ENCODE data around the gene USH2A.
A peak's percentile ranks its signal among the peaks of the same experiment; 100 is the strongest.

Gene USH2A

DNA sequence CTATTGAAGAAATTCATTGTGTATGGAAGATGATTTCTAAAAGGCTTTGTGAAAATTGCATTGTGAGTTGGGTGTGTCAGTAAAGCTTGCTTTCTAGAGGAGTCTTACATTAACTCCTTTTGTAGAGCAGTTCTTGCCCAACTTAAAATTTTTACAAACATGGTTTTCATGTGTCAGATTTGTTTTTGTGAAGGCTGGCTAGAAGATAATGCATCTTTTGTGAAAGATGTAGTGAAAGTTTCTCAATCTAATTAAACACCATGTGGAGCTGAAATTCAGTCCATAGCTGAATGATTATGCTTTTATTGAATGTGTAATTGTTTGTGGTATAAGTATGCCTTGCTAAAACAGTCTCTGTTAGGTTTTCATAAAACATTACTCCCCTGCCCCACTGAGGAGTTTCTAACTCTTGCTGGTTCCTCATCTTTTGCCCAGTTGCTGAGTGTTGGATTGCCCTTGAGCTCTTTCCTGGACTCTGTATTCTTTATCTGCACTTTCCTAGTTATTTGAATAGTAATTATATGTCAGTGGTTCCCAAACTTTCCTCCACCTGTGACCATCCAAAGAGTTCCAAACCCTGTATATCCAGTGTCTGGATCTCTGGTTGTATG, 818.1 kb downstream of the USH2A start:
- H3K27ac Mint-ChIP-seq: no peak overlapping the region
- DNase-seq (no peak), ATAC-seq (no peak)
- no peaks in the 10 kb centered on the region for H3K27me3 Mint-ChIP-seq
- H3K4me1 Mint-ChIP-seq: no peaks in the 10 kb centered on the region
- H3K4me3 Mint-ChIP-seq: no peak overlapping the region
- H3K9me3 Mint-ChIP-seq: no peaks in the 10 kb centered on the region

DNA sequence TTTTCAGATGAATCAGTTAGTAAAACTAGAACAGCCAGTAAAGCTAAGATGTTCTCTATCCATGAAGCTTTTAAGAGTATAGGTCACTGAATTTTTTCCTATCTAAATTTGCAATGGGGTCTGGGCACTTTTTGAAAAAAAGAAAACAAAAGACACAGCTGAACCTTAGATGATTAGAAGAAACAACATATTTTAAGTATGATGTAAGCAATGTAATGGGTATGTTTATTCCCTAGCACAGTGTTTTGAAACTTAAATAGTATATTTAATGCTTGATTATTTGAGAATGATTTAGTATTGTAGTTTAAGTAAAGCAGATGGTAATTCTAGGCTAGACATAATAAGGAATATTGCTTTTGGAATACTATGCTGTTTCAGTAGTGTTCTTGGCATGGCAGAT, 819.9 kb downstream of the USH2A start:
- no peak for DNase-seq
- no peak overlapping the region for H3K4me3 Mint-ChIP-seq
- H3K27ac Mint-ChIP-seq: no peak overlapping the region
- no peaks in the 10 kb centered on the region for H3K4me1 Mint-ChIP-seq
- no peaks in the 10 kb centered on the region for H3K9me3 Mint-ChIP-seq
- no peak for ATAC-seq
- H3K27me3 Mint-ChIP-seq: no peaks in the 10 kb centered on the region

DNA sequence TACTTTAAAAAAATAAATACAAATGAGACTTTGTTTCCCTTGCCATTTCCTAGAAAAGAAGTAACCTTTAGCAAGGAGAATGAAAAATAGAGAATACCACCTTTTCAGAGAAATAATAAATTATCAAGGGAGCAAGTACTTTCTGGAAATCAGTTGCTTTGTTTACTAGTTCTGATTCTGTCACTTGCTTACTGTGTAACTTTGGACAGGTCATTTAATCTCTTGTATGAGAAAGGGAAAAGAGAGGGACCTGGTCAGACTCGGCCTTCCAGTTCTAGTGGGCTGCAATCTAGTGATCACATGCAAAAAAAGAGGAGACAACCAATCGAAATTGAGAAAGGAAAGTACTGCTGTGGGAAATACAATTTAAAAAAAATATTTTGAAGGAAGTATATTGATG, 822.0 kb downstream of the USH2A start:
- H3K9me3 Mint-ChIP-seq: no peaks in the 10 kb centered on the region
- H3K27ac Mint-ChIP-seq: no peak overlapping the region
- no peaks in the 10 kb centered on the region for H3K4me1 Mint-ChIP-seq
- ATAC-seq (no peak), DNase-seq (no peak)
- H3K4me3 Mint-ChIP-seq: no peak overlapping the region
- H3K27me3 Mint-ChIP-seq: no peaks in the 10 kb centered on the region

DNA sequence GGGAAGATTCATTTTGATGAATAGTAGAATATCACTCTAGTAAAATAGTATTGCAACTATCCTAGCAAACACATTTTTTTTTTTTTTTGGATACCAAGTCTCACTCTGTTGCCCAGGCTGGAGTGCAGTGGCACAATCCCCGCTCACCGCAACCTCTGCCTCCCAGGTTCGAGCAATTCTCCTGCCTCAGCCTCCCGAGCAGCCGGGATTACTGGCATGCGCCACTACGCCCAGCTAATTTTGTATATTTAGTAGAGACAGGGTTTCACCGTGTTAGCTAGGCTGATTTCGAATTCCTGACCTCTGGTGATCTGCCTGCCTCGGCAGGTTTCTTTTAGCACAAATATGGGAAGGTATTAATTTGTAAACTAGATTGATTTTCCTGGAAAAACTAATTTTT, 822.4 kb downstream of the USH2A start:
- Mint-ChIP-seq H3K27ac (no peak overlapping the region), H3K4me1 (no peaks in the 10 kb centered on the region), H3K27me3 (no peaks in the 10 kb centered on the region), H3K4me3 (no peak overlapping the region), H3K9me3 (no peaks in the 10 kb centered on the region)
- no peak for DNase-seq
- no peak for ATAC-seq

DNA sequence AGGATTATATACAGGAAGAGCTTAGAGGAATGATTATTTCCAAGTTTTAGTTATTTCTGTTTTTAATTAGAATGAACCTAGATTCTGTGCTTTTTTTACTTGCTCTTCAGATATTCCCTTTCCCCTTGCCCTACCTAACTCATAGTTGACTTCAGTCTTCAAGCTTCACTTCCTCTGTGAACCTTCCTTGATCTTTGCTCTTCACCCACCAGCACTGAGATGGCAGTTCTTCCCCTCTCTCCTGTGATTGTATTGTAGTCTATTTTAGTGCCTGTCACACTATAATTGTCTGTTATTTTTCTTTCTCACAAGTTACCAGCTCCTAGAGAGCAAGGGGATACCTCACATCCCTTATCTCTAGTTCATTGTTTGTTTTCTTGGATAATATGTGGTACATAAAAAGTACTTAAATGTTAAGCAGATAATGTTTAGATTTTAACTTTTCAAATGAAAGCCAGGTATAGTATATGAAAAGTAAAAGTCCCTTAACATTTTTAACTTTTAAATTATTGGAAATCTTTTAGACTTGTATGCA, 822.9 kb downstream of the USH2A start:
- DNase-seq (no peak), ATAC-seq (no peak)
- Mint-ChIP-seq H3K9me3 (no peaks in the 10 kb centered on the region), H3K4me3 (no peak overlapping the region), H3K4me1 (no peaks in the 10 kb centered on the region), H3K27ac (no peak overlapping the region), H3K27me3 (no peaks in the 10 kb centered on the region)

DNA sequence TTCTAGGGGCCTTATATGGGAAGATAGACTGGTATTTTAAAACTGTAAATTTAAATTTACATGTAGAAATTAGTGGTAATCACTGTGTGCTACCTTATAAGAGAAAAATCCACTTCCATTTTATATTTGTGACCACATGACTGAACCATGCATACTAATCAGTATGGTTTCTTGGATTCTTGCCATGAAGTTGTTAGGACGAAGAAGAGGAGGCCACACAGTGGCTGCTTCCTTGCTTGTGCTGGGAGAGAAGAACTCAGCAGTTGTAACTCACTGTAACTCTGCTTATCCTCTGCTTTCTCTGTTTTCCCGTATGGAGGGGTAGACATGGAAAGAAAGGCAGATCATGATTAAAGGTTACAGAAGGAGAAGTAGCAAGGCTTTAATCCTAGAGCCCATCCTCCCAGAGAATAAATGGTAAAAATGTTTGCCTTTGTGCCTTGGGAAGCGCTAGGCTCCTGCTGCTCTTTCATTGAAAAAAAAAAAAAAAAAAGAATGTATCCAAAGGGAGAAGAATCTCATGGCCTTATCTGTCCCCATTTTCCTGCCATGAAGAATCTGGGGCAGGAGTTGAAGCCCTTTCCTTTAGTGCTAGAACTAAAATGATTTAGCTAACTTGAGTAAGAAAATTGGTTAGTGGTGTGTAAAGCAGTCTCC, 823.7 kb downstream of the USH2A start:
- ATAC-seq: no peak
- Mint-ChIP-seq H3K27ac (no peak overlapping the region), H3K4me3 (no peak overlapping the region), H3K9me3 (no peaks in the 10 kb centered on the region), H3K4me1 (no peaks in the 10 kb centered on the region), H3K27me3 (no peaks in the 10 kb centered on the region)
- no peak for DNase-seq

DNA sequence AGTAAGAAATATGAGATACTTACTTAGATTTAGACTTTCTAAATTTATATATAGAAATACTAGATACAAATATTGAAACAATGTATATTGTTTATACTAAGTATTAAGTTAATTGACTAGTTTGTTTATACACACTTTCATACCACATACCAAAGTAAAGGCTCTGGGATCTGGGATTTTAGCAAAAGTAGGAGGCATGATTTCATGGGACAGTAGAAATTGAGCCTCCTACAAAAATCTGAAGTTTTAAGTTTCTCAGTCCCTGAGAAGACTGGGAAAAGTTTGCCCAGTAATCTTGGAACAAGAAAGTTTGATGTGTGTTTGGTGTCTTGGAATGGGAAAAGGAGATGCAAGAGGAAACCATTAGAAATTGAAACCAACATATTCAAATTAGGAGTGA, 825.3 kb downstream of the USH2A start:
- no peak overlapping the region for H3K27ac Mint-ChIP-seq
- no peaks in the 10 kb centered on the region for H3K4me1 Mint-ChIP-seq
- ATAC-seq (no peak), DNase-seq (no peak)
- no peaks in the 10 kb centered on the region for H3K9me3 Mint-ChIP-seq
- H3K4me3 Mint-ChIP-seq: no peak overlapping the region
- H3K27me3 Mint-ChIP-seq: no peaks in the 10 kb centered on the region

DNA sequence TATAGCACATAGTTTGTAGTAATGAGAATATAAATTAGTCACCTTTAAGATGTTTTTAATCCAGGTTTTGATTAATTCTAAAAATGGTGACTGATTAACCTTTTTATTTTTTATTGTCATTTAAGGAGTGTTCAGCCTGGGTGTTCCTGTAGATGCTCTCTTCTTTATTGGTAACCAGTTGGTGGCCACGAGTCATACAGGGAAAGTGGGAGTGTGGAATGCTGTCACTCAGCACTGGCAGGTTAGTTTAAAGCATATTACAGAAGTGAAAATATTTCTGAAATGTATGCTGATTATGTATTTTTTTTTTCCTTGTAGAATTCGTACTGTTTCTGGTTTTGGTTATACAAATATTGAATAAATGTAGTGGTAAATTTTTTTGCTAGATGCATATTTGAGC, 828.0 kb downstream of the USH2A start:
- Mint-ChIP-seq H3K4me1 (no peaks in the 10 kb centered on the region), H3K27me3 (no peaks in the 10 kb centered on the region), H3K4me3 (no peak overlapping the region), H3K9me3 (peaks cover 4 to 5% of the 10 kb centered on the region in 2 donors), H3K27ac (no peak overlapping the region)
- DNase-seq: no peak
- ATAC-seq: no peak

DNA sequence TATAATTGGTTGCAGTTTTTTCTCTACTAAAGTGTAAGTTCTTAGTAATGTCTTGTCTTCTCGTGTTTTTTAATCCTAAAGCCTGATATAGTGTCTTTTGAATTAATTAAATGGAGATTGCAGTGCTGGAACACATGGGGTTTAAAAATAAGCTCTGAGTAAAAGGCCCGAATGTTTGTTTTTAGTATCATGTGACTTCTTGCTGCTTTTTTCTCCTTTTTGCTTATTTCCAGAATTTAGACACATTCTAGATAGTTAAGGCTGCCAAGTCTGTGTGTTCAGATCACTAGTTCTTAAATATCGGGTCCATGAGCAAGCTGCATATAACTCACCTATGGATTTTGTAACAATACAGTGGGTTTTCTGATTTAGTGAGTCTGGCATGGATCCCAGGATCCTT, 828.6 kb downstream of the USH2A start:
- H3K27me3 Mint-ChIP-seq: no peaks in the 10 kb centered on the region
- ATAC-seq: no peak
- peak overlapping the region in 1 of 2 donors; percentile 9 for H3K27ac Mint-ChIP-seq
- H3K9me3 Mint-ChIP-seq: peaks cover 4 to 7% of the 10 kb centered on the region in 2 donors
- no peak for DNase-seq
- H3K4me1 Mint-ChIP-seq: no peaks in the 10 kb centered on the region
- no peak overlapping the region for H3K4me3 Mint-ChIP-seq

DNA sequence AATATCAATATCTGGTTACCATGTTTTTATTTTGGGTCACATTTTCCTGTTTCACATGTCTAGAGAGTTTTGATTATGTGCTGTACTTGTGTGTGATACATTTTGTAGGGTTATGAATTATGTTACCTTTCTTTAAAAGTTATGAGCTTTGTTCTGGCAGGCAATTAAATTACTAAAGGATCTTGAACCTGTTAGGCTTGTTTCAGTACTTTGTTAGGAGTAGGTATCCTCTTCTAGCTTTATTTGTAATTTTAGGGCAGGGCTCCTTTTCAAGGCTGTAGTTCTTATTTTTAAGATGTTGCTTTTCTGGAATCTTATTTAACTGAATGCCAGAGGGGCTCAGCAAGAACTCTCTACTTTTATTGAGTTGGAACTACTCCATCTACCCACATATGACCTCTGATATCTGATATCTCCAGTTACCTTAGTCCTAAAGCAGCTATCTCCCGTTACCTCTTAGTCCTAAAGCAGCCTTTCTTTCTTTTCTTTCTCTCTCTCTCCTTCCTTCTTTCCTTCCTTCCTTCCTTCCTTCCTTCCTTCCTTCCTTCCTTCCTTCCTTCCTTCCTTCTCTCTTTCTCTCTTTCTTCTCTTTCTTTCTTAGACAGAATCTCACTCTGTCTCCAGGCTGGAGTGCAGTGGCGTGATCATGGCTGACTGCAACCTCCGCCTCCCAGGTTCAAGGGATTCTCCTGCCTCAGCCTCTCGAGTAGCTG, 832.3 kb downstream of the USH2A start:
- DNase-seq: no peak
- H3K4me3 Mint-ChIP-seq: no peak overlapping the region
- H3K4me1 Mint-ChIP-seq: no peaks in the 10 kb centered on the region
- H3K27me3 Mint-ChIP-seq: no peaks in the 10 kb centered on the region
- no peak for ATAC-seq
- H3K9me3 Mint-ChIP-seq: peaks cover 4 to 14% of the 10 kb centered on the region in 2 donors
- no peak overlapping the region for H3K27ac Mint-ChIP-seq

DNA sequence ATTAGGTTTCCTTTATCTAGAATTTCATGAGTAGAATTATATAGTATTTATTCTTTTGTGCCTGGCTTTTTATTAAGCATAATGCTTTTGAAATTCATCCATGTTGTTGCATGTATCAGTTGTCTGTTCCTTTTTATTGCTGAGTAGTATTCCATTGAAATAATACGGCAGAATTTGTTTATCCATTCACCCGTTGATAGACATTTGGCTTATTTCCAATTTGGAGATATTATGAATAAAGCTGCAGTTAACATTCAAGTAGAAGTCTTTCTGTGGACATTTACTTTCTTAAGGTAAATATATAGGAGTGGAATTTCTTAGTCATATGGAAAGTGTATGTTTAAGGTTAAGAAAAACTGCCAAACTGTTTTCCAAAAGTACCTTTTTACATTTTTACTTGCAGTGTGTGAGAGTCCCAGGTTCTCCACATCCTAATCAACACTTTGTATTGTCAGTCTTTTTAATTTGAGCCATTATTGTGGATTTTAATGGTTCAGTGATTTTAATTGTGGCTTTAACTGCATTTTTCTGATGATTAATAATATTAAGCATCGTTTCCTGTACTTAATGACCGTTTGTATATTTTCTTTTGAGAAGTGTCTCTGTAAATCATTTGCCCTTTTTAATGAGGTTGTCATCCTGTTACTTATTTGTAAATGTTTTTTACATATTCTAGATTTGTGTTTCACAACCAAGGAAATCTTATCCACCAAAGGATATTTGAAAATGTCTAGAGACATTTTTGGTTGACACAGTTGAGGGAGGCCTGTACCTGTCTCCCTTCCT, 833.4 kb downstream of the USH2A start:
- Mint-ChIP-seq H3K4me3 (no peak overlapping the region), H3K27ac (no peak overlapping the region), H3K9me3 (peaks cover 4 to 16% of the 10 kb centered on the region in 2 donors), H3K4me1 (no peaks in the 10 kb centered on the region), H3K27me3 (no peaks in the 10 kb centered on the region)
- ATAC-seq: no peak
- DNase-seq: no peak

DNA sequence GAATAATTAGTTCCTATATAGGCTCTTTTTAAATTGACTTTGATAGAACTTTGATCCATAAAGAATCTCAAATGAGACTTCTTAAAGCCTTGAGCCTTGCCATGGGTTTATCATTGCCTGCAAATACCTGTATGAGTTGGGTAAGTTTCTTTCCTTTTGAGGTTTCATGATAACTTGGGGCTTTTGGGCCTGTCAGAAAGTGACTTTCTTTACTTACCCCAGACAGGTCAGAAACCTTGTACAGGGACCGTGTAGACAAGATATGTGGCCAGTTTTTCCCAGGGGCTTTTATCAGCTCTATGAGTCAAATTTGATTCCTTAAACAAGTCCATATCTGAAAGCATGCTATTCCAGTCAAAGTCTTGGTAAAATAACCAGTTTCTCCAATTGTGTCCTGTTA, 838.9 kb downstream of the USH2A start:
- no peak for DNase-seq
- Mint-ChIP-seq H3K9me3 (peaks cover 0 to 12% of the 10 kb centered on the region in 2 donors), H3K27ac (no peak overlapping the region)

DNA sequence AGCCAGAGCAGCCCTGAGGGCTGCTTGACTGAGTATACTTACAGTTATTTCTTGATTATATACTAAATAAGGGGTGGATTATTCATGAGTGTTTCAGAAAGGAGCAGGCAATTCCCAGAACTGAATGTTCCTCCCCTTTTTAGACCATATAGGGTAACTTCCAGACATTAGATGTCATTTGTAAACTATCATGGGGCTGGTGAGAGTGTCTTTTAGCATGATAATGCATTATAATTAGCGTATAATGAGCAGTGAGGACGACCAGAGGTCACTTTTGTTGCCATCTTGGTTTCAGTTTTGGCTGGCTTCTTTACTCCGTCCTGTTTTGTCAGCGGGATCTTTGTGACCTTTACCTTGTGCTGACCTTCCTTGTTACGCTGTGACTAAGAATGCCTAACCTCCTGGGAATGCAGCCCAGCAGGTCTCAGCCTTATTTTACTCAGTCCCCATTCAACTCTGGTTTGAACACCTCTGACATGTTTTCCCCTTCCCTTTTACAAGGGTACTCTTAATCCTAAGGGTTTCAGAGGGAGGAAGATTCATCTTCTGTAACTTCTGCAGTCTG, 840.0 kb downstream of the USH2A start:
- H3K4me1 Mint-ChIP-seq: no peaks in the 10 kb centered on the region
- H3K27me3 Mint-ChIP-seq: no peaks in the 10 kb centered on the region
- H3K4me3 Mint-ChIP-seq: no peak overlapping the region
- no peak overlapping the region for H3K27ac Mint-ChIP-seq
- peaks cover 0 to 12% of the 10 kb centered on the region in 2 donors for H3K9me3 Mint-ChIP-seq
- ATAC-seq: no peak
- DNase-seq: no peak

More for the DNA sequence above, 838.9 kb downstream of the USH2A start:
- ATAC-seq: no peak
- Mint-ChIP-seq H3K4me3 (no peak overlapping the region), H3K4me1 (no peaks in the 10 kb centered on the region), H3K27me3 (no peaks in the 10 kb centered on the region)

DNA sequence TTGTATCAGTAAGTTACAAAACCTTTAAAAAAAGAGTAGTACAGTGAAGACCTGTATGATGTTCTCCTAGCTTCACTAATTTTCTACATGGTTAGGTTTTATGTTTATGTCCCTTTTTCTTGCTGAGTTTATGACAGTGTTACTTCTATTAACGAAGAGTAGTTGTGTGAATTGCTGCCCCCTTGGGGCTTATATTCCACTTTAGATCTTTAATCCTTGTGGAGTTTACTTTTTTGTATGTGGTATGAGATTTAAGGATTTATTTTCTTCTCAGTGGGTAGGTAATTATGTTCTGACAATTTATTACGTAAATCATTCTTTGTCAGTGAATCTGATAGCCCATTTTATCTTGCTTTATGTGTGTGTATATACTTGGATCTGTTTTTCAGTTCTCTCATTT, 841.4 kb downstream of the USH2A start:
- ATAC-seq (no peak), DNase-seq (no peak)
- H3K4me3 Mint-ChIP-seq: no peak overlapping the region
- H3K9me3 Mint-ChIP-seq: peaks cover 0 to 12% of the 10 kb centered on the region in 2 donors
- no peaks in the 10 kb centered on the region for H3K27me3 Mint-ChIP-seq
- H3K4me1 Mint-ChIP-seq: no peaks in the 10 kb centered on the region
- no peak overlapping the region for H3K27ac Mint-ChIP-seq

All from stimulated activated naive CD8-positive, alpha-beta T cell treated with anti-CD3 and anti-CD28 coated beads, Interleukin-15, amount 100 ng/mL, for 72 hours (primary cell).